Measurements from ENCODE around the gene CXXC5. TPM values are rescaled to one million over a fixed set of nuclear protein-coding genes. Genes with fewer than 3 reads are reported as not detected.

The CXXC5 gene
- total and polyA plus RNA-seq, 9 of the 15 experiments (the other 6 are each of a cell fraction or from before 2014, with no cell fraction given) = 1.9 to 123 (median 45.8) TPM

DNA sequence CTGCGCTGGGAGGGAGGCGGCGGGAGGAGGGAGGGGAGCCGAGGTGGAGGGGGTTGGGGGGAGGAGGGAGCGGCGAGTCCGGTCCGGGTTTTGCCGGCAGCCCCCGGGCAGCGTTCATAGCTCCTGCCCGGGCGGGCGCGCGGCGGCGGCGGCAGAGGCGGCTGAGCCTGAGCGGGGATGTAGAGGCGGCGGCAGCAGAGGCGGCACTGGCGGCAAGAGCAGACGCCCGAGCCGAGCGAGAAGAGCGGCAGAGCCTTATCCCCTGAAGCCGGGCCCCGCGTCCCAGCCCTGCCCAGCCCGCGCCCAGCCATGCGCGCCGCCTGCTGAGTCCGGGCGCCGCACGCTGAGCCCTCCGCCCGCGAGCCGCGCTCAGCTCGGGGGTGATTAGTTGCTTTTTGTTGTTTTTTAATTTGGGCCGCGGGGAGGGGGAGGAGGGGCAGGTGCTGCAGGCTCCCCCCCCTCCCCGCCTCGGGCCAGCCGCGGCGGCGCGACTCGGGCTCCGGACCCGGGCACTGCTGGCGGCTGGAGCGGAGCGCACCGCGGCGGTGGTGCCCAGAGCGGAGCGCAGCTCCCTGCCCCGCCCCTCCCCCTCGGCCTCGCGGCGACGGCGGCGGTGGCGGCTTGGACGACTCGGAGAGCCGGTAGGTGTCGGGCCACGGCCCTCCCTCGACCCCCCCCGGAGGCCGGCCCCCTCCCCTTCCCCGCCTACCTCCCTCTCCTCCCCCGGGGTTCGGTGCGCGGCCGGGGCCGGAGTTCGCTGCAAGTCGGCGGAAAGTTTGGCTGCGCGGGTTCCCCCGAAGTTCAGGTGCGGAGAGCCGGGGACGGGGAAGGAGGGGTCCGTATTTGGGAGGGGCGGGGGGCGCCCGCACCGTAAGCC, at the start of gene CXXC5 (continued):
- TF ChIP-seq, protein P1, sequence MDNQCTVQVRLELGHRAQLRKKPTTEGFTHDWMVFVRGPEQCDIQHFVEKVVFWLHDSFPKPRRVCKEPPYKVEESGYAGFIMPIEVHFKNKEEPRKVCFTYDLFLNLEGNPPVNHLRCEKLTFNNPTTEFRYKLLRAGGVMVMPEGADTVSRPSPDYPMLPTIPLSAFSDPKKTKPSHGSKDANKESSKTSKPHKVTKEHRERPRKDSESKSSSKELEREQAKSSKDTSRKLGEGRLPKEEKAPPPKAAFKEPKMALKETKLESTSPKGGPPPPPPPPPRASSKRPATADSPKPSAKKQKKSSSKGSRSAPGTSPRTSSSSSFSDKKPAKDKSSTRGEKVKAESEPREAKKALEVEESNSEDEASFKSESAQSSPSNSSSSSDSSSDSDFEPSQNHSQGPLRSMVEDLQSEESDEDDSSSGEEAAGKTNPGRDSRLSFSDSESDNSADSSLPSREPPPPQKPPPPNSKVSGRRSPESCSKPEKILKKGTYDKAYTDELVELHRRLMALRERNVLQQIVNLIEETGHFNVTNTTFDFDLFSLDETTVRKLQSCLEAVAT (IDR thresholded peaks at IDR 0.05) = 0 out of 4 replicates have a peak, but pooled peaks of 1 of the 2 experiments have one; percentile 4
- no peak for TF ChIP-seq NR4A1 (CRISPR knock-in tag; IDR thresholded peaks at IDR 0.05)
- TF ChIP-seq NR4A1 (tag; IDR thresholded peaks at IDR 0.05) = 0 out of 2 replicates have a peak, but pooled peaks have one; percentile 30
- TF ChIP-seq MAZ (CRISPR knock-in tag; conservative IDR thresholded peaks at IDR 0.05 in 1 of 2, IDR thresholded peaks at IDR 0.05 in 1 of 2) = peak; percentile 78 to 87
- TF ChIP-seq, protein P2, sequence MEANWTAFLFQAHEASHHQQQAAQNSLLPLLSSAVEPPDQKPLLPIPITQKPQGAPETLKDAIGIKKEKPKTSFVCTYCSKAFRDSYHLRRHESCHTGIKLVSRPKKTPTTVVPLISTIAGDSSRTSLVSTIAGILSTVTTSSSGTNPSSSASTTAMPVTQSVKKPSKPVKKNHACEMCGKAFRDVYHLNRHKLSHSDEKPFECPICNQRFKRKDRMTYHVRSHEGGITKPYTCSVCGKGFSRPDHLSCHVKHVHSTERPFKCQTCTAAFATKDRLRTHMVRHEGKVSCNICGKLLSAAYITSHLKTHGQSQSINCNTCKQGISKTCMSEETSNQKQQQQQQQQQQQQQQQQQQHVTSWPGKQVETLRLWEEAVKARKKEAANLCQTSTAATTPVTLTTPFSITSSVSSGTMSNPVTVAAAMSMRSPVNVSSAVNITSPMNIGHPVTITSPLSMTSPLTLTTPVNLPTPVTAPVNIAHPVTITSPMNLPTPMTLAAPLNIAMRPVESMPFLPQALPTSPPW (CRISPR knock-in tag; IDR thresholded peaks at IDR 0.05) = peak; percentile 93
- TF ChIP-seq HOXB6 (CRISPR knock-in tag; IDR thresholded peaks at IDR 0.05; ENCODE audit: borderline replicate concordance) = no peak
- peak; percentile 44 for TF ChIP-seq SAP30 (IDR thresholded peaks at IDR 0.05; ENCODE audit: borderline replicate concordance, insufficient read depth, low read depth, low read length, poor library complexity, severe bottlenecking)
- peak in 2 of 3 experiments; percentile 58 to 62 for TF ChIP-seq YY1 (IDR thresholded peaks at IDR 0.05; ENCODE audit: borderline replicate concordance in 1 of 3, control insufficient read depth in 1 of 3, extremely low read depth in 1 of 3, insufficient read depth in 3 of 3, insufficient read length in 1 of 3, insufficient replicate concordance in 2 of 3, low read depth in 1 of 3, low read length in 2 of 3)
- no peak for TF ChIP-seq XRCC4 (IDR thresholded peaks at IDR 0.05; ENCODE audit: extremely low read depth, insufficient read depth, insufficient read length)
- TF ChIP-seq ZFX (CRISPR knock-in tag; IDR thresholded peaks at IDR 0.05) = no peak
- TF ChIP-seq CXXC5 (CRISPR knock-in tag; IDR thresholded peaks at IDR 0.05) = peak; percentile 78
- TF ChIP-seq, protein P3, sequence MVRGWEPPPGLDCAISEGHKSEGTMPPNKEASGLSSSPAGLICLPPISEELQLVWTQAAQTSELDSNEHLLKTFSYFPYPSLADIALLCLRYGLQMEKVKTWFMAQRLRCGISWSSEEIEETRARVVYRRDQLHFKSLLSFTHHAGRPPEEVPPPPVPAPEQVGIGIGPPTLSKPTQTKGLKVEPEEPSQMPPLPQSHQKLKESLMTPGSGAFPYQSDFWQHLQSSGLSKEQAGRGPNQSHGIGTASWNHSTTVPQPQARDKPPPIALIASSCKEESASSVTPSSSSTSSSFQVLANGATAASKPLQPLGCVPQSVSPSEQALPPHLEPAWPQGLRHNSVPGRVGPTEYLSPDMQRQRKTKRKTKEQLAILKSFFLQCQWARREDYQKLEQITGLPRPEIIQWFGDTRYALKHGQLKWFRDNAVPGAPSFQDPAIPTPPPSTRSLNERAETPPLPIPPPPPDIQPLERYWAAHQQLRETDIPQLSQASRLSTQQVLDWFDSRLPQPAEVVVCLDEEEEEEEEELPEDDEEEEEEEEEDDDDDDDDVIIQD (CRISPR knock-in tag; IDR thresholded peaks at IDR 0.05) = no peak
- no peak for TF ChIP-seq SMARCA4 (IDR thresholded peaks at IDR 0.05)
- no peak for TF ChIP-seq ZC3H11A (IDR thresholded peaks at IDR 0.05; ENCODE audit: low read depth, low read length)
- peak in 1 of 2 experiments; percentile 48; a peak in 1 of 4 replicates for TF ChIP-seq NONO (IDR thresholded peaks at IDR 0.05; ENCODE audit: low read depth in 2 of 2, low read length in 1 of 2)
- 0 out of 2 replicates have a peak, but pooled peaks have one; percentile 16 for TF ChIP-seq NR3C1 (CRISPR knock-in tag; IDR thresholded peaks at IDR 0.05)
- TF ChIP-seq POLR2B (IDR thresholded peaks at IDR 0.05; ENCODE audit: low read depth, partially characterized antibody) = peak; percentile 20
- TF ChIP-seq, protein P4, sequence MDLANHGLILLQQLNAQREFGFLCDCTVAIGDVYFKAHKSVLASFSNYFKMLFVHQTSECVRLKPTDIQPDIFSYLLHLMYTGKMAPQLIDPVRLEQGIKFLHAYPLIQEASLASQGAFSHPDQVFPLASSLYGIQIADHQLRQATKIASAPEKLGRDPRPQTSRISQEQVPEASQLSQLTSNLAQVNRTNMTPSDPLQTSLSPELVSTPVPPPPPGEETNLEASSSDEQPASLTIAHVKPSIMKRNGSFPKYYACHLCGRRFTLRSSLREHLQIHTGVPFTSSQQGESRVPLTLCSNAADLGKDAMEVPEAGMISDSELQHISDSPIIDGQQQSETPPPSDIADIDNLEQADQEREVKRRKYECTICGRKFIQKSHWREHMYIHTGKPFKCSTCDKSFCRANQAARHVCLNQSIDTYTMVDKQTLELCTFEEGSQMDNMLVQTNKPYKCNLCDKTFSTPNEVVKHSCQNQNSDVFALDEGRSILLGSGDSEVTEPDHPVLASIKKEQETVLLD (IDR thresholded peaks at IDR 0.05) = no peak
- 0 out of 2 replicates have a peak, but pooled peaks have one; percentile 1 for TF ChIP-seq ZNF384 (IDR thresholded peaks at IDR 0.05; ENCODE audit: low read depth, low read length)
- TF ChIP-seq ATF1 (CRISPR knock-in tag; IDR thresholded peaks at IDR 0.05) = no peak
- no peak for TF ChIP-seq ATF1 (tag; IDR thresholded peaks at IDR 0.05)

Data from K562 (cell line).